Thyroid gland (tissue), 4 donors: ENCODE measurements around the gene SLC12A5.

Experiments
- CTCF ChIP-seq, 6 experiments: fragments of 200-600 bp in 3 of 6; fragments of 450-650 bp in 3 of 6; sonication (generic) in 3 of 6; IDR thresholded peaks; one replicate each; pipeline ENCODE4 v1.5.1; 2016 to 2019; ENCODE audit warnings: antibody characterized with exemption in 6 of 6, mild to moderate bottlenecking in 2 of 6, inconsistent platforms in 1 of 6, moderate library complexity in 1 of 6
- POLR2A ChIP-seq, 2 donors: fragments of 450-650 bp; IDR thresholded peaks; one replicate each; pipeline ENCODE4 v1.6.1; 2017; ENCODE audit warnings: antibody characterized with exemption in 2 of 2, mild to moderate bottlenecking in 2 of 2, moderate library complexity in 1 of 2

- no peak for TF ChIP-seq CTCF (IDR thresholded peaks at IDR 0.05)
- no peak for TF ChIP-seq POLR2A (IDR thresholded peaks at IDR 0.05)
These were observed 14.5 kb downstream of the SLC12A5 start for GRCh38 chr20:46043556-46043955.
